ENCODE data around the gene IMPDH2. TPM values are rescaled to one million over a fixed set of nuclear protein-coding genes. Genes with fewer than 3 reads are reported as not detected.
A peak's percentile ranks its signal among the peaks of the same experiment; 100 is the strongest.

Gene IMPDH2
- total and polyA plus RNA-seq, 2 of the 4 experiments (the other 2 are of a cell fraction) = 190 to 296 TPM

DNA sequence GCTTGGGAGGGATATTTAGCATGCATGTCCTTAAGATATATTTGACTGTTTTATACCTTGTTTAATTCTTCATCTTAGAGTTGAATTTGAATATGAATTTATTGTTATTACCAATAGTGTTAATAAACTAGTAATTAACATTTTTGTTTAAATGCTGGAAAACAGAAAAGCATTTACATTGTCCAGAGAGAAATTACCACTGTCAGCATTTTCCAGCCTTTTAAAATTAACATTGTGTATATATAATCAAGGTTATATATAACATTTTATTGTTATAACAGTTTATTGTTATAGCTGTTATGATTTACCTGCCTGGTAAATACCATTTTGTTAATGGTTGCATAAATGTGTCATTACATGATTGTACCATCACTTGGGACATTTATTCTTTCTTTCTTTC is 47.2 kb downstream of the IMPDH2 start:
- dilution Hi-C loops (cut with HindIII; ENCODE audit: low sequenced_read_pairs, unreplicated experiment) = no loop called here
- no peaks in the 10 kb centered on the region for H3K9me3 ChIP-seq (ENCODE audit: control insufficient read depth, insufficient read depth, low read length)
- no peak overlapping the region for H2AK5ac ChIP-seq (ENCODE audit: low read depth, low read length)
- no peak overlapping the region for H3K18ac ChIP-seq (ENCODE audit: low read depth, low read length)
- no peak overlapping the region for H2BK15ac ChIP-seq (ENCODE audit: low read depth, low read length)
- no peak overlapping the region for H4K8ac ChIP-seq (ENCODE audit: low read depth in 2 of 2, low read length in 2 of 2)
- H4K91ac ChIP-seq (ENCODE audit: insufficient read depth, low read depth, low read length) = no peak overlapping the region
- H2BK5ac ChIP-seq (ENCODE audit: low read depth, low read length, poor library complexity, severe bottlenecking) = no peak overlapping the region
- in situ Hi-C loops (cut with MboI; ENCODE audit: low sequenced_read_pairs) = no loop called here
- peaks cover 5% of the 10 kb centered on the region; the same call in 1 of the 2 replicates for H3K9me1 ChIP-seq (ENCODE audit: insufficient read depth, low read length)
- no peak for TF ChIP-seq SMC3 (IDR thresholded peaks at IDR 0.05; ENCODE audit: low read depth, low read length)
- TF ChIP-seq MAFK (IDR thresholded peaks at IDR 0.05; ENCODE audit: low read depth, low read length) = peak; percentile 94
- intact Hi-C loops (cut with micrococcal nuclease) = no loop called here
- no peak overlapping the region for H2BK120ac ChIP-seq (ENCODE audit: low read depth, low read length)
- BruUV-seq (replicated peaks) = no TSS peak
- no peak overlapping the region for H2AK9ac ChIP-seq (replicated peaks; ENCODE audit: low read depth, low read length, poor library complexity)
- H3K27me3 ChIP-seq (ENCODE audit: control insufficient read depth, insufficient read depth, low read length) = no peaks in the 10 kb centered on the region
- ChIA-PET POLR2A (ENCODE audit: unreplicated experiment) (no interaction called here), CTCF (interaction anchor here (1.1 kb wide), 1 partner anchor 25 kb away, joined by 3 read pairs; the partner anchor contains the start of gene WDR6)
- H3K4me1 ChIP-seq (ENCODE audit: control insufficient read depth, insufficient read depth, low read length) = no peaks in the 10 kb centered on the region
- H3K23ac ChIP-seq (ENCODE audit: low read depth, low read length) = no peak overlapping the region
- no peak overlapping the region for H4K5ac ChIP-seq (ENCODE audit: low read depth, low read length)
- H2BK20ac ChIP-seq (ENCODE audit: low read depth, low read length) = no peak overlapping the region
- peaks cover 21 to 25% of the 10 kb centered on the region in 2 experiments; a peak in 3 of 4 replicates for H3K79me1 ChIP-seq (ENCODE audit: low read depth in 1 of 2, low read length in 2 of 2)
- H3K4me3 ChIP-seq (ENCODE audit: insufficient read depth, low read depth, low read length) = no peak overlapping the region
- no peak overlapping the region for H3K14ac ChIP-seq (replicated peaks; ENCODE audit: low read depth, low read length)
- ATAC-seq (ENCODE audit: low read depth) = no peak
- H3K9ac ChIP-seq (ENCODE audit: low read depth, low read length) = no peak overlapping the region
- DNase-seq = no peak
- no peak overlapping the region for H3K4ac ChIP-seq (ENCODE audit: low read depth, low read length)
- H2AFZ ChIP-seq (replicated peaks; ENCODE audit: low read length, poor library complexity) = no peak overlapping the region
- no peaks in the 10 kb centered on the region for H4K20me1 ChIP-seq (ENCODE audit: insufficient read depth, low read length)
- no peak overlapping the region for H3K56ac ChIP-seq (ENCODE audit: extremely low read depth, insufficient read depth, low read length)
- H3K36me3 ChIP-seq (ENCODE audit: control insufficient read depth, insufficient read depth, low read length) = peaks cover 61% of the 10 kb centered on the region
- H3K4me2 ChIP-seq (ENCODE audit: low read depth, low read length) = no peak overlapping the region
- no peak overlapping the region for H3K27ac ChIP-seq (ENCODE audit: insufficient read depth, low read length)

All from IMR-90 (cell line).